Smooth muscle cell (in vitro differentiated cells): ENCODE measurements around the gene CREB3. TPM values are rescaled to one million over a fixed set of nuclear protein-coding genes. Genes with fewer than 3 reads are reported as not detected.

ENCODE experiments used
- DNase-seq: peaks from one replicate; lab custom pipeline; 2025; ENCODE audit not compliant: unreplicated experiment; lab: John Stamatoyannopoulos, UW
- H2AFZ ChIP-seq: fragments of 200-600 bp; sonication (generic); 2 replicates; pipeline ENCODE4 v1.6.0; 2016; ENCODE audit warnings: antibody characterized with exemption, low read depth, mild to moderate bottlenecking
- H3F3A ChIP-seq: fragments of 200-600 bp; sonication (generic); 2 replicates; pipeline ENCODE4 v1.6.0; 2017; ENCODE audit warnings: antibody characterized with exemption, low read depth
- H3K27ac ChIP-seq: fragments of 200-600 bp; sonication (generic); 2 replicates; pipeline ENCODE4 v1.5.1; 2016; ENCODE audit warnings: low read depth, mild to moderate bottlenecking
- H3K27me3 ChIP-seq: fragments of 200-600 bp; sonication (generic); 2 replicates; pipeline ENCODE4 v1.6.1; 2016; ENCODE audit warnings: low read depth, mild to moderate bottlenecking
- H3K36me3 ChIP-seq: fragments of 200-600 bp; sonication (generic); 2 replicates; pipeline ENCODE4 v1.5.1; 2016; ENCODE audit warnings: low read depth
- H3K4me1 ChIP-seq: fragments of 200-600 bp; sonication (generic); 2 replicates; pipeline ENCODE4 v1.5.1; 2016; ENCODE audit warnings: low read depth
- H3K4me2 ChIP-seq: fragments of 200-600 bp; sonication (generic); 2 replicates; pipeline ENCODE4 v1.6.0; 2016; ENCODE audit warnings: mild to moderate bottlenecking
- H3K4me3 ChIP-seq: fragments of 200-600 bp; sonication (generic); 2 replicates; pipeline ENCODE4 v1.5.1; 2016; ENCODE audit warnings: mild to moderate bottlenecking
- H3K79me2 ChIP-seq: fragments of 200-600 bp; sonication (generic); 2 replicates; pipeline ENCODE4 v1.6.0; 2016; ENCODE audit warnings: low read depth, mild to moderate bottlenecking
- H3K9ac ChIP-seq: fragments of 200-600 bp; sonication (generic); 2 replicates; pipeline ENCODE4 v1.6.0; 2016; ENCODE audit warnings: low read depth
- H3K9me3 ChIP-seq: fragments of 200-600 bp; sonication (generic); replicated peaks from 2 replicates; pipeline ENCODE4 v1.5.1; 2016; ENCODE audit warnings: low read depth
- H4K20me1 ChIP-seq: fragments of 200-600 bp; sonication (generic); 2 replicates; pipeline ENCODE4 v1.6.0; 2016; ENCODE audit warnings: low read depth
- CTCF ChIP-seq: fragments of 200-600 bp; sonication (generic); IDR thresholded peaks from 2 replicates; pipeline ENCODE4 v1.5.1; 2017; ENCODE audit warnings: borderline replicate concordance, mild to moderate bottlenecking, antibody characterized with exemption; ENCODE audit not compliant: insufficient read depth, poor library complexity, severe bottlenecking
- WGBS: methylation state at CpG from one replicate; pipeline ENCODE4 v1.1.7; 2016; ENCODE audit warnings: low lambda C conversion rate; 5-methylcytosine and 5-hydroxymethylcytosine counted together
- polyA plus RNA-seq: library from polyadenylated mRNA; unstranded; fragments of >200 nt; fragmentation: Nextera tagmentation; extraction: Ambion mirVana; gene quantifications from 2 replicates; pipeline ENCODE4 v1.2.1, GENCODE V29; 2016
- total RNA-seq: library from RNA; depleted of rRNA; stranded (reverse); fragments of >200 nt; gene quantifications from 2 replicates; pipeline ENCODE4 v1.2.3, GENCODE V29; 2014

The CREB3 gene
- total and polyA plus RNA-seq, 2 experiments from 2014 or later = 66.9 to 81.0 TPM

- peak overlapping the region; percentile 83 for H3K4me3 ChIP-seq
- H2AFZ ChIP-seq = no peak overlapping the region
These were observed 2.6 kb upstream of the CREB3 start for GRCh38 chr9:35729700-35730485.

GRCh38 chr9:35730486-35730854 lies 2.0 kb upstream of the CREB3 start:
- Histone ChIP-seq H3K4me2 (peak overlapping the region; percentile 92), H3K9me3 (no peaks in the 10 kb centered on the region), H3K4me1 (peaks cover 49% of the 10 kb centered on the region), H3K27me3 (no peaks in the 10 kb centered on the region), H3K9ac (peak overlapping the region; percentile 86), H3K36me3 (no peaks in the 10 kb centered on the region), H4K20me1 (peaks cover 55% of the 10 kb centered on the region), H2AFZ (no peak overlapping the region), H3K79me2 (peaks cover 85% of the 10 kb centered on the region), H3K27ac (peak overlapping the region; percentile 94), H3K4me3 (peak overlapping the region; percentile 83), H3F3A (peaks cover 22% of the 10 kb centered on the region)
- no peak for TF ChIP-seq CTCF
- 73% methylated on average over 2 of the region's 2 CpGs for WGBS
- DNase-seq = no peak

More at GRCh38 chr9:35729700-35730485, 2.6 kb upstream of the CREB3 start:
- peak overlapping the region; percentile 4 for H3K9ac ChIP-seq
- H3K27ac ChIP-seq = peak overlapping the region; percentile 94
- peak overlapping the region; percentile 92 for H3K4me2 ChIP-seq
- no peaks in the 10 kb centered on the region for H3K27me3 ChIP-seq
- H4K20me1 ChIP-seq = peaks cover 61% of the 10 kb centered on the region
- H3K79me2 ChIP-seq = peaks cover 85% of the 10 kb centered on the region
- TF ChIP-seq CTCF = peak; percentile 48
- H3K4me1 ChIP-seq = peaks cover 49% of the 10 kb centered on the region
- DNase-seq = no peak
- WGBS = 9% methylated on average over 6 of the region's 6 CpGs
- no peaks in the 10 kb centered on the region for H3K9me3 ChIP-seq
- H3F3A ChIP-seq = peaks cover 16% of the 10 kb centered on the region
- H3K36me3 ChIP-seq = no peaks in the 10 kb centered on the region

GRCh38 chr9:35731415-35732184 lies 866 bp upstream of the CREB3 start:
- Histone ChIP-seq H4K20me1 (peaks cover 54% of the 10 kb centered on the region), H3K79me2 (peaks cover 75% of the 10 kb centered on the region), H3K27me3 (no peaks in the 10 kb centered on the region), H3K4me3 (peak overlapping the region; percentile 83), H2AFZ (no peak overlapping the region), H3F3A (peaks cover 27% of the 10 kb centered on the region), H3K4me1 (peaks cover 49% of the 10 kb centered on the region), H3K36me3 (no peaks in the 10 kb centered on the region), H3K9me3 (no peaks in the 10 kb centered on the region), H3K4me2 (peak overlapping the region; percentile 92), H3K9ac (peak overlapping the region; percentile 86), H3K27ac (peak overlapping the region; percentile 94)
- under 1% methylated on average over 29 of the region's 47 CpGs for WGBS
- TF ChIP-seq CTCF = no peak
- no peak for DNase-seq
